IMR-90 (cell line): ENCODE results near the gene TENM3. TPM values are rescaled to one million over a fixed set of nuclear protein-coding genes. Genes with fewer than 3 reads are reported as not detected.

Experiments
- ATAC-seq: fragments of 200-7000 bp; cut with Tn5 transposase; 2 replicates; pipeline ENCODE4 v1.9.1; 2020; ENCODE audit warnings: low read depth, mild to moderate bottlenecking, moderate library complexity
- BruUV-seq: library from RNA; stranded (reverse); fragments of 400-500 nt; replicated peaks from 2 replicates; lab custom pipeline; 2021; lab: Mats Ljungman, UMichigan
- CTCF ChIA-PET: fragments of 300-600 bp; formaldehyde crosslinking; extraction: SDS; loops from one replicate; lab custom pipeline; 2021; ENCODE audit warnings: antibody characterized with exemption; lab: Yijun Ruan, JAX
- POLR2A ChIA-PET: fragments of 300-600 bp; sonication (Branson Sonifier 250); formaldehyde crosslinking; loops from one replicate; lab custom pipeline; 2022; ENCODE audit warnings: antibody characterized with exemption; ENCODE audit not compliant: unreplicated experiment; lab: Charles Lee
- DNase-seq: peaks from one replicate; pipeline ENCODE4 v3.0.0; 2013
- H2AFZ ChIP-seq: replicated peaks from 2 replicates; pipeline ENCODE3; 2013; ENCODE audit warnings: low read length, mild to moderate bottlenecking; ENCODE audit not compliant: poor library complexity
- H2AK5ac ChIP-seq: 2 replicates; pipeline ENCODE4 v1.6.1; 2013; ENCODE audit warnings: low read depth, low read length, inconsistent platforms
- H2AK9ac ChIP-seq: replicated peaks from 2 replicates; pipeline ENCODE3; 2013; ENCODE audit warnings: mild to moderate bottlenecking, low read depth, low read length, moderate library complexity; ENCODE audit not compliant: poor library complexity
- H2BK120ac ChIP-seq: 2 replicates; pipeline ENCODE4 v1.6.1; 2013; ENCODE audit warnings: low read depth, low read length, inconsistent platforms
- H2BK15ac ChIP-seq: 3 replicates; pipeline ENCODE4 v1.6.1; 2013; ENCODE audit warnings: low read depth, low read length, inconsistent platforms
- H2BK20ac ChIP-seq: 2 replicates; pipeline ENCODE4 v1.6.1; 2013; ENCODE audit warnings: low read depth, mild to moderate bottlenecking, inconsistent platforms, low read length, moderate library complexity
- H2BK5ac ChIP-seq: 2 replicates; pipeline ENCODE4 v1.6.1; 2013; ENCODE audit warnings: mild to moderate bottlenecking, low read depth, low read length, inconsistent platforms; ENCODE audit not compliant: poor library complexity, severe bottlenecking
- H3K14ac ChIP-seq: replicated peaks from 2 replicates; pipeline ENCODE4 v1.6.1; 2013; ENCODE audit warnings: low read depth, low read length, inconsistent platforms
- H3K18ac ChIP-seq: 2 replicates; pipeline ENCODE4 v1.6.1; 2013; ENCODE audit warnings: low read depth, low read length, control low read depth
- H3K23ac ChIP-seq: 2 replicates; pipeline ENCODE4 v1.6.1; 2013; ENCODE audit warnings: low read depth, low read length, inconsistent platforms
- H3K27ac ChIP-seq: 2 replicates; pipeline ENCODE4 v1.5.1; 2013; ENCODE audit warnings: mild to moderate bottlenecking, control low read depth, low read length; ENCODE audit not compliant: insufficient read depth
- H3K27me3 ChIP-seq: 2 replicates; pipeline ENCODE4 v1.6.1; 2013; ENCODE audit warnings: low read length; ENCODE audit not compliant: control insufficient read depth, insufficient read depth
- H3K36me3 ChIP-seq: 2 replicates; pipeline ENCODE4 v1.6.1; 2013; ENCODE audit warnings: low read length, mixed read lengths; ENCODE audit not compliant: control insufficient read depth, insufficient read depth
- H3K4ac ChIP-seq: 2 replicates; pipeline ENCODE4 v1.6.1; 2013; ENCODE audit warnings: low read depth, low read length, inconsistent platforms
- H3K4me1 ChIP-seq: 2 replicates; pipeline ENCODE4 v1.6.1; 2013; ENCODE audit warnings: low read length, mixed read lengths; ENCODE audit not compliant: control insufficient read depth, insufficient read depth
- H3K4me2 ChIP-seq: 2 replicates; pipeline ENCODE4 v1.6.1; 2013; ENCODE audit warnings: low read depth, mild to moderate bottlenecking, control low read depth, low read length, moderate library complexity
- H3K4me3 ChIP-seq: 2 replicates; pipeline ENCODE4 v1.5.1; 2013; ENCODE audit warnings: low read depth, mild to moderate bottlenecking, control low read depth, low read length, moderate library complexity; ENCODE audit not compliant: insufficient read depth
- H3K56ac ChIP-seq: 2 replicates; pipeline ENCODE4 v1.6.1; 2013; ENCODE audit warnings: low read length, inconsistent platforms; ENCODE audit not compliant: insufficient read depth; ENCODE audit errors: extremely low read depth
- H3K79me1 ChIP-seq, 2 experiments: 2 replicates each; pipeline ENCODE4 v1.6.1; 2013; ENCODE audit warnings: low read length in 2 of 2, inconsistent platforms in 1 of 2, low read depth in 1 of 2
- H3K9ac ChIP-seq: 2 replicates; pipeline ENCODE4 v1.6.1; 2013; ENCODE audit warnings: low read depth, low read length, control low read depth
- H3K9me1 ChIP-seq: 2 replicates; pipeline ENCODE4 v1.6.1; 2013; ENCODE audit warnings: low read length, inconsistent platforms; ENCODE audit not compliant: insufficient read depth
- H3K9me3 ChIP-seq: 2 replicates; pipeline ENCODE4 v1.6.1; 2013; ENCODE audit warnings: low read length; ENCODE audit not compliant: control insufficient read depth, insufficient read depth
- H4K20me1 ChIP-seq: 2 replicates; pipeline ENCODE4 v1.6.1; 2013; ENCODE audit warnings: low read length, inconsistent platforms; ENCODE audit not compliant: insufficient read depth
- H4K5ac ChIP-seq: 2 replicates; pipeline ENCODE4 v1.6.1; 2013; ENCODE audit warnings: mild to moderate bottlenecking, low read depth, low read length, control low read depth
- H4K8ac ChIP-seq, 2 experiments: 2 replicates each; pipeline ENCODE4 v1.6.1; 2013; ENCODE audit warnings: low read depth in 2 of 2, low read length in 2 of 2, control low read depth in 1 of 2, inconsistent platforms in 1 of 2
- H4K91ac ChIP-seq: 2 replicates; pipeline ENCODE4 v1.6.1; 2013; ENCODE audit warnings: low read depth, low read length, inconsistent platforms; ENCODE audit not compliant: insufficient read depth
- BHLHE40 ChIP-seq: fragments of 150-350 bp; IDR thresholded peaks from 2 replicates; pipeline ENCODE4 v1.6.1; 2016; ENCODE audit warnings: mild to moderate bottlenecking, low read depth, low read length
- CEBPB ChIP-seq: IDR thresholded peaks from 2 replicates; pipeline ENCODE4 v1.6.1; 2012; ENCODE audit warnings: low read depth, low read length, improper control_type of control experiment
- CHD1 ChIP-seq: IDR thresholded peaks from 2 replicates; pipeline ENCODE4 v1.6.1; 2012; ENCODE audit warnings: low read depth, low read length, improper control_type of control experiment
- FOS ChIP-seq: fragments of 150-350 bp; IDR thresholded peaks from 2 replicates; pipeline ENCODE4 v1.6.1; 2016; ENCODE audit warnings: low read depth, low read length
- MAFK ChIP-seq: IDR thresholded peaks from 2 replicates; pipeline ENCODE4 v1.6.1; 2012; ENCODE audit warnings: low read depth, low read length, improper control_type of control experiment
- POLR2A ChIP-seq: IDR thresholded peaks from 2 replicates; pipeline ENCODE4 v1.6.1; 2012; ENCODE audit warnings: mild to moderate bottlenecking, low read depth, low read length
- RCOR1 ChIP-seq: IDR thresholded peaks from 2 replicates; pipeline ENCODE4 v1.6.1; 2012; ENCODE audit warnings: mild to moderate bottlenecking, low read length, improper control_type of control experiment; ENCODE audit not compliant: insufficient replicate concordance
- SMC3 ChIP-seq: fragments of 150-350 bp; IDR thresholded peaks from 2 replicates; pipeline ENCODE4 v1.6.1; 2016; ENCODE audit warnings: low read depth, mild to moderate bottlenecking, antibody characterized with exemption, low read length, moderate library complexity
- WGBS, 2 experiments: methylation state at CpG; one replicate each; pipeline versions ENCODE4 v1.1.5 to v1.1.7; 2013; ENCODE audit warnings: missing lambda C conversion rate in 2 of 2; ENCODE audit not compliant: insufficient read length in 1 of 2; ENCODE audit errors: extremely low coverage in 2 of 2; 5-methylcytosine and 5-hydroxymethylcytosine counted together
- dilution Hi-C: fragments of 300-500 bp; cut with HindIII; formaldehyde crosslinking; loops from one replicate; pipeline ENCODE4 v1.14.3; 2018; ENCODE audit warnings: low sequenced_read_pairs; ENCODE audit not compliant: unreplicated experiment
- in situ Hi-C: fragments of 300-500 bp; cut with MboI; formaldehyde crosslinking; loops from 3 replicates; pipeline ENCODE4 v1.14.3; 2019; ENCODE audit warnings: low sequenced_read_pairs, inconsistent platforms, mixed read lengths
- intact Hi-C: fragments of 100-400 bp; cut with micrococcal nuclease; formaldehyde crosslinking; loops from 2 replicates; pipeline ENCODE4 v1.10.0; 2022
- polyA plus RNA-seq, 3 experiments: library from polyadenylated mRNA; depleted of rRNA; stranded (reverse); fragments of >200 nt; gene quantifications; 2 replicates each; pipeline ENCODE4 v1.2.3, GENCODE V29; 2012; ENCODE audit warnings: low replicate concordance in 1 of 3
- total RNA-seq: library from RNA; depleted of rRNA; stranded (reverse); fragments of >200 nt; gene quantifications from 2 replicates; pipeline ENCODE4 v1.2.3, GENCODE V29; 2012
- TF ChIP-seq, protein P1 (sequence below): fragments of 150-350 bp; IDR thresholded peaks from 2 replicates; pipeline ENCODE4 v1.6.1; 2017; ENCODE audit warnings: mild to moderate bottlenecking, antibody characterized with exemption, low read length, low read depth
- TF ChIP-seq, protein P2 (sequence below): conservative IDR thresholded peaks from 2 replicates; pipeline ENCODE4 v1.5.1; 2012; ENCODE audit warnings: mild to moderate bottlenecking, low read depth, low read length, improper control_type of control experiment
- TF ChIP-seq, protein P3 (sequence below): fragments of 150-350 bp; IDR thresholded peaks from 2 replicates; pipeline ENCODE4 v1.6.1; 2016; ENCODE audit warnings: low read depth, mild to moderate bottlenecking, low read length, moderate library complexity, borderline replicate concordance

TENM3 gene
- total and polyA plus RNA-seq, 2 of the 4 experiments (the other 2 are of a cell fraction): 29.9 to 173 TPM

DNA sequence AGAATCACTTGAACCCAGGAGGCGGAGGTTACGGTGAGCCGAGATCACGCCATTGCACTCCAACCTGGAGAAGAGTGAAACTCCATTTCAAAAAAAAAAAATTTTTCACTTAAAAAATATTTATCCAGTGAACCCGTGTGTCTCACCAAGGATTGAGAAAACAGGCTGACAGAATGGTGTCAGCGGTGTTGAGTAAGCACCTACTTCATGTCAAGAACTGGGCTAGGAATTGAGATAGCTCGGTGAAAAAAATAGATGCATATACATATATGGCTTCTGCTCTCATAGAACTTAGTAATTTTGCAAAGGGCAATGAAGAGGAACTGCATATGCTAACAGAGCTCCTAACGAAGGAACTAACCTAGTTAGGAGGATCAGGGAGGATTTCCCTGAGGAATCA, 297.3 kb downstream of the TENM3 start:
- H3K9me1 ChIP-seq: 0 out of 2 replicates have a peak, but pooled peaks cover 3% of the 10 kb centered on the region
- no peak overlapping the region for H4K8ac ChIP-seq
- H3K79me1 ChIP-seq: peaks cover 3 to 10% of the 10 kb centered on the region in 2 experiments; a peak in 1 of 4 replicates
- ATAC-seq (no peak), DNase-seq (no peak)
- no peak overlapping the region for H3K14ac ChIP-seq
- no peaks in the 10 kb centered on the region for H3K4me1 ChIP-seq
- no peak overlapping the region for H4K91ac ChIP-seq
- H3K4me3 ChIP-seq: no peak overlapping the region
- no peaks in the 10 kb centered on the region for H3K27me3 ChIP-seq
- no peak overlapping the region for H2BK120ac ChIP-seq
- H3K23ac ChIP-seq: no peak overlapping the region
- intact Hi-C loops: no loop called here
- H2AK9ac ChIP-seq: no peak overlapping the region
- no peak overlapping the region for H2BK15ac ChIP-seq
- no peak overlapping the region for H2AFZ ChIP-seq
- H3K4ac ChIP-seq: no peak overlapping the region
- no peaks in the 10 kb centered on the region for H3K9me3 ChIP-seq
- no peaks in the 10 kb centered on the region for H4K20me1 ChIP-seq
- TF ChIP-seq CEBPB: no peak
- no peak for TF ChIP-seq SMC3
- TF ChIP-seq MAFK: no peak
- TF ChIP-seq, protein P1, sequence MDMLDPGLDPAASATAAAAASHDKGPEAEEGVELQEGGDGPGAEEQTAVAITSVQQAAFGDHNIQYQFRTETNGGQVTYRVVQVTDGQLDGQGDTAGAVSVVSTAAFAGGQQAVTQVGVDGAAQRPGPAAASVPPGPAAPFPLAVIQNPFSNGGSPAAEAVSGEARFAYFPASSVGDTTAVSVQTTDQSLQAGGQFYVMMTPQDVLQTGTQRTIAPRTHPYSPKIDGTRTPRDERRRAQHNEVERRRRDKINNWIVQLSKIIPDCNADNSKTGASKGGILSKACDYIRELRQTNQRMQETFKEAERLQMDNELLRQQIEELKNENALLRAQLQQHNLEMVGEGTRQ: no peak
- no peak for TF ChIP-seq RCOR1
- TF ChIP-seq FOS: no peak
- TF ChIP-seq, protein P2, sequence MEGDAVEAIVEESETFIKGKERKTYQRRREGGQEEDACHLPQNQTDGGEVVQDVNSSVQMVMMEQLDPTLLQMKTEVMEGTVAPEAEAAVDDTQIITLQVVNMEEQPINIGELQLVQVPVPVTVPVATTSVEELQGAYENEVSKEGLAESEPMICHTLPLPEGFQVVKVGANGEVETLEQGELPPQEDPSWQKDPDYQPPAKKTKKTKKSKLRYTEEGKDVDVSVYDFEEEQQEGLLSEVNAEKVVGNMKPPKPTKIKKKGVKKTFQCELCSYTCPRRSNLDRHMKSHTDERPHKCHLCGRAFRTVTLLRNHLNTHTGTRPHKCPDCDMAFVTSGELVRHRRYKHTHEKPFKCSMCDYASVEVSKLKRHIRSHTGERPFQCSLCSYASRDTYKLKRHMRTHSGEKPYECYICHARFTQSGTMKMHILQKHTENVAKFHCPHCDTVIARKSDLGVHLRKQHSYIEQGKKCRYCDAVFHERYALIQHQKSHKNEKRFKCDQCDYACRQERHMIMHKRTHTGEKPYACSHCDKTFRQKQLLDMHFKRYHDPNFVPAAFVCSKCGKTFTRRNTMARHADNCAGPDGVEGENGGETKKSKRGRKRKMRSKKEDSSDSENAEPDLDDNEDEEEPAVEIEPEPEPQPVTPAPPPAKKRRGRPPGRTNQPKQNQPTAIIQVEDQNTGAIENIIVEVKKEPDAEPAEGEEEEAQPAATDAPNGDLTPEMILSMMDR: no peak
- no peak for TF ChIP-seq POLR2A
- no peak for TF ChIP-seq CHD1
- TF ChIP-seq, protein P3, sequence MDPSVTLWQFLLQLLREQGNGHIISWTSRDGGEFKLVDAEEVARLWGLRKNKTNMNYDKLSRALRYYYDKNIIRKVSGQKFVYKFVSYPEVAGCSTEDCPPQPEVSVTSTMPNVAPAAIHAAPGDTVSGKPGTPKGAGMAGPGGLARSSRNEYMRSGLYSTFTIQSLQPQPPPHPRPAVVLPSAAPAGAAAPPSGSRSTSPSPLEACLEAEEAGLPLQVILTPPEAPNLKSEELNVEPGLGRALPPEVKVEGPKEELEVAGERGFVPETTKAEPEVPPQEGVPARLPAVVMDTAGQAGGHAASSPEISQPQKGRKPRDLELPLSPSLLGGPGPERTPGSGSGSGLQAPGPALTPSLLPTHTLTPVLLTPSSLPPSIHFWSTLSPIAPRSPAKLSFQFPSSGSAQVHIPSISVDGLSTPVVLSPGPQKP: no peak
- no peak for TF ChIP-seq BHLHE40
- no peak overlapping the region for H2BK5ac ChIP-seq
- H3K4me2 ChIP-seq: no peak overlapping the region
- POLR2A ChIA-PET: interaction anchor here (0.7 kb wide), 1 partner anchor 314 kb away, joined by 8 read pairs; no protein-coding TSS in a partner anchor
- no TSS peak for BruUV-seq
- H2BK20ac ChIP-seq: no peak overlapping the region
- H3K18ac ChIP-seq: no peak overlapping the region
- no peaks in the 10 kb centered on the region for H3K36me3 ChIP-seq
- no peak overlapping the region for H3K9ac ChIP-seq
- H3K56ac ChIP-seq: no peak overlapping the region
- CTCF ChIA-PET: interaction anchor here (0.7 kb wide), 1 partner anchor 1099 kb away, joined by 3 read pairs; no protein-coding TSS in a partner anchor
- H4K5ac ChIP-seq: no peak overlapping the region
- H3K27ac ChIP-seq: no peak overlapping the region
- in situ Hi-C loops: no loop called here
- WGBS, 2 experiments: 80% methylated on average over 1 of the region's 8 CpGs; no CpG with 5 or more reads in 1 of the 2 experiments
- H2AK5ac ChIP-seq: no peak overlapping the region
- dilution Hi-C loops: no loop called here
